Fibroblast of pulmonary artery (primary cell): ENCODE results near the gene ATP9B.

Experiments
- DNase-seq: peaks from one replicate; pipeline ENCODE4 v3.0.0-alpha.2; 2010; ENCODE audit warnings: low read depth
- H3K4me3 ChIP-seq: replicated peaks from 2 replicates; pipeline ENCODE4 v1.5.1; 2011; ENCODE audit warnings: low read depth, mild to moderate bottlenecking, control low read depth, low read length, moderate library complexity
- TF ChIP-seq, protein P1 (sequence below): IDR thresholded peaks from 2 replicates; pipeline ENCODE4 v1.5.1; 2011; ENCODE audit warnings: mild to moderate bottlenecking, control low read depth, low read length, inconsistent platforms; ENCODE audit errors: missing control alignments

ATP9B gene

GRCh38 chr18:79046522-79046921 lies 22.7 kb upstream of the ATP9B start:
- no peak overlapping the region for H3K4me3 ChIP-seq
- TF ChIP-seq, protein P1, sequence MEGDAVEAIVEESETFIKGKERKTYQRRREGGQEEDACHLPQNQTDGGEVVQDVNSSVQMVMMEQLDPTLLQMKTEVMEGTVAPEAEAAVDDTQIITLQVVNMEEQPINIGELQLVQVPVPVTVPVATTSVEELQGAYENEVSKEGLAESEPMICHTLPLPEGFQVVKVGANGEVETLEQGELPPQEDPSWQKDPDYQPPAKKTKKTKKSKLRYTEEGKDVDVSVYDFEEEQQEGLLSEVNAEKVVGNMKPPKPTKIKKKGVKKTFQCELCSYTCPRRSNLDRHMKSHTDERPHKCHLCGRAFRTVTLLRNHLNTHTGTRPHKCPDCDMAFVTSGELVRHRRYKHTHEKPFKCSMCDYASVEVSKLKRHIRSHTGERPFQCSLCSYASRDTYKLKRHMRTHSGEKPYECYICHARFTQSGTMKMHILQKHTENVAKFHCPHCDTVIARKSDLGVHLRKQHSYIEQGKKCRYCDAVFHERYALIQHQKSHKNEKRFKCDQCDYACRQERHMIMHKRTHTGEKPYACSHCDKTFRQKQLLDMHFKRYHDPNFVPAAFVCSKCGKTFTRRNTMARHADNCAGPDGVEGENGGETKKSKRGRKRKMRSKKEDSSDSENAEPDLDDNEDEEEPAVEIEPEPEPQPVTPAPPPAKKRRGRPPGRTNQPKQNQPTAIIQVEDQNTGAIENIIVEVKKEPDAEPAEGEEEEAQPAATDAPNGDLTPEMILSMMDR: no peak
- DNase-seq: no peak

DNA sequence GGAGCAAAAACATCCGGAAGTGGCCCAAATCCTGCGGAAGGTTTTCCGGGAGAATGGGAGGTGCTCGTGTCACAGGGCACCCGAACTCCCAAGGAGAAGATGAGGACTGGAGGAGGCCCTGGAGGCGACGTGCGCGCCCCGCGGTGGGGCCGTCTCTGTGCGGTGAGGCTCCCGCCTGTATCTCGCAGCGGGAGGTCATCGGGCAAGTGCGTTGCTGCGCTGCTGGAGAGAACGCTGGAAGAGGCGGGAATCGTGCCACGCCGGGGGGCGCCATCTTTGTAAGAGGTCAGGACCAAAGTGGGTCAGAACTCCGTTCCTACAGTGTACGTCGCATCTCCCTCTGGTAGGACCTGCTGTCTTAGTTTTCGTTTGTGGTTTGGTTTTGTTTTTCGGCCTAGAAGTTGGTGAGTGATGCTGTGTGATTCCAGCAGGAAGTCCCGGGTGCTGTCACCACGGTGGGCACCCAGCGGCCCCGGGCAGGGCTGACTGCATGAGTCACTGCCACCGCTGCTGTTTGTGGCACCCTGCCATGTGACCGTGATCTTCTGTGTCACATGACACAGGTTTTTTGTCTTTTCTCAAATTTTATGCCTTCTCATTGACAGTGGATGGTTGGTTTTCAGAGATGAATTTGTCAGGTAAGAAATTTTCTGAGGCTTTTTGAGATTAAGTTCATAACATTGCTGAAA lies 21.5 kb upstream of the ATP9B start:
- H3K4me3 ChIP-seq: no peak overlapping the region
- DNase-seq: no peak
- TF ChIP-seq, protein P1: no peak

GRCh38 chr18:79048245-79048632 lies 21.0 kb upstream of the ATP9B start:
- H3K4me3 ChIP-seq: no peak overlapping the region
- DNase-seq: no peak
- TF ChIP-seq, protein P1: no peak

DNA sequence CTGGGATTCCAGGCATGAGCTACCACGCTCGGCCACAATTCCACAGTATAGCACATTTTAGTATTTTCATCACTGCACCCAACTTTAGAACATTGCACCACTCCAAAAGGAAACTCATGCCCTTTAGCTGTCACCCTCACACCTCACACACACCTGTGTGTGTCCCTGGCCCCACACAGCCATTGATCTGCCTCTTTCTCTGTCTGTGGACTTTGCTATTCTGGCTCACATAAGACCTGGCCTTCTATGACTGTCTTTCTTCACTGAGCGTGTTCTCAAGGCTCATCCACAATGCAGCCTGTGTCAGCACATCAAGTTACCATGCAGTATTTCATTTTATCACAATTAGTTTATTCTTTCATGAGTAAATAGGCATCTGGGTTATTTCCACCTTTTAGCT lies 19.7 kb upstream of the ATP9B start:
- DNase-seq: no peak
- TF ChIP-seq, protein P1: no peak
- no peak overlapping the region for H3K4me3 ChIP-seq

DNA sequence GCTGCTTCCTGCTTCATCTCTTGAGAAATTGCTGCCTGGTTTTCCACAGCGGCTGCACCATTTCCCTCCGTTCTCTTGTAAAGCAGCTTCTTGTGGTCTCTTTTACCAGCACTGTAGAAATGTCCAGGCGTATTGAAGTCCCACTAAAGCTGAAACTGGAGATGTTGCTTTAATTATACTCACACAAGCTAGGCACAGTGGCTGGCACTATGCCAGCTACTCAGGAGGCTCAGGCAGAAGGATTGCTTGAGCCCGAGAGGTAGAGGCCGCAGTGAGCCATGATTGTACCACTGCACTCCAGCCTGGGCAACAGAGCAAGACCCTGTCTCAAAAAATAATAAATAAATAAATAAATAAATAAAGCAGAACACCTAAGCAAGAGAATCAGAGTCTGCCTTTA lies 19.2 kb upstream of the ATP9B start:
- TF ChIP-seq, protein P1: no peak
- DNase-seq: no peak
- no peak overlapping the region for H3K4me3 ChIP-seq

- TF ChIP-seq, protein P1: no peak
- no peak for DNase-seq
- H3K4me3 ChIP-seq: no peak overlapping the region
These were observed 12.3 kb upstream of the ATP9B start for GRCh38 chr18:79056827-79057367.

DNA sequence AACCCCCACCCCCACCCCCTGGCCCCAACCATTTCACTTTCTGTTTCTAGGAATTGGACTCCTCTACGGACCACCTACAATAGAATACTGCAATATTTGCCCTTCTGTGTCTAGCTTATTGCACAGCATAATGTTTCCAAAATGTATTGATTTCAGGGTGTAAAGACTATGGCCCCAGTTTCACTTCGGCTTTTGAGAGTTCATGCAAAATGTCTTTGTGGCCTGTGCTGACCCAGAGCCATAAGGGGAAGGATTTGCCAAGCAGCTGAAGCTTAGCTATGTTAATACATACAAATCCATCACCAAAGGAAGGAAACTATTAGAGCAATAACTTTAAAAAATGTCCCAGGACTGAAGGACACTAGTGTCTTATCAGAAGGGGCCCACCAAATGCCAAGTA lies 11.2 kb upstream of the ATP9B start:
- no peak for DNase-seq
- TF ChIP-seq, protein P1: no peak

More for the DNA sequence above, 11.2 kb upstream of the ATP9B start:
- no peak overlapping the region for H3K4me3 ChIP-seq
